B cell (primary cell): ENCODE data around the gene POLN.

Experiments
- EZH2 ChIP-seq: IDR thresholded peaks from 2 replicates; pipeline ENCODE4 v1.6.1; 2012; ENCODE audit warnings: borderline replicate concordance, low read depth, mild to moderate bottlenecking, moderate library complexity, low read length; ENCODE audit not compliant: insufficient read depth, poor library complexity, severe bottlenecking
- TF ChIP-seq, protein P1 (sequence below): fragments of 200-600 bp; IDR thresholded peaks from one replicate; pipeline ENCODE4 v1.8.0; 2022; ENCODE audit warnings: antibody characterized with exemption, mild to moderate bottlenecking

DNA sequence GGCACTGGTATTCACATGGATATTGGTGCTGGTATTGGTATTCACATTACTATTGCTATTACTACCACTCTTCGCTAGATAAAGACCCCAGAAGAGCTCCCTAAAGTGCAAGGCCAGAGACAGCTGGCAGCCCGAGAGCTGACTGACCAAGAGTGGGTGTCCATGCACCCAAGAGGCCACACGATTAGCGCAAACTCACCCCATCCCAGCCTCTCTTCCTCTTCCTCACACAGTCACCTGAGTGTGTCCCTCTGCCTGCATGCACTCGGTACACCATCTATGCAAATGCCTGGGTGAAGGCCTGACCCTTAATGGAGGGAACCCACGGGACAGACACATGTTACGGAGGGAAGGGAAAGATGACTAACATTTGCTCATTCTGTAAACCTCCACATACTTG is 86.7 kb downstream of the POLN start:
- no peak for TF ChIP-seq EZH2
- TF ChIP-seq, protein P1, sequence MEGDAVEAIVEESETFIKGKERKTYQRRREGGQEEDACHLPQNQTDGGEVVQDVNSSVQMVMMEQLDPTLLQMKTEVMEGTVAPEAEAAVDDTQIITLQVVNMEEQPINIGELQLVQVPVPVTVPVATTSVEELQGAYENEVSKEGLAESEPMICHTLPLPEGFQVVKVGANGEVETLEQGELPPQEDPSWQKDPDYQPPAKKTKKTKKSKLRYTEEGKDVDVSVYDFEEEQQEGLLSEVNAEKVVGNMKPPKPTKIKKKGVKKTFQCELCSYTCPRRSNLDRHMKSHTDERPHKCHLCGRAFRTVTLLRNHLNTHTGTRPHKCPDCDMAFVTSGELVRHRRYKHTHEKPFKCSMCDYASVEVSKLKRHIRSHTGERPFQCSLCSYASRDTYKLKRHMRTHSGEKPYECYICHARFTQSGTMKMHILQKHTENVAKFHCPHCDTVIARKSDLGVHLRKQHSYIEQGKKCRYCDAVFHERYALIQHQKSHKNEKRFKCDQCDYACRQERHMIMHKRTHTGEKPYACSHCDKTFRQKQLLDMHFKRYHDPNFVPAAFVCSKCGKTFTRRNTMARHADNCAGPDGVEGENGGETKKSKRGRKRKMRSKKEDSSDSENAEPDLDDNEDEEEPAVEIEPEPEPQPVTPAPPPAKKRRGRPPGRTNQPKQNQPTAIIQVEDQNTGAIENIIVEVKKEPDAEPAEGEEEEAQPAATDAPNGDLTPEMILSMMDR: no peak
